Suppressor macrophage (primary cell): ENCODE measurements around the gene OR2S2.
A peak's percentile ranks its signal among the peaks of the same experiment; 100 is the strongest.
"Not testable (repeated sequence)": the region's sequence is repeated elsewhere in the genome, so short reads cannot be mapped to it uniquely, and the experiment has no call there.

ENCODE experiments used
- DNase-seq, 4 experiments: peaks; one replicate each; pipeline ENCODE4 v3.0.0-alpha.2; 2020 to 2022

The OR2S2 gene

DNA sequence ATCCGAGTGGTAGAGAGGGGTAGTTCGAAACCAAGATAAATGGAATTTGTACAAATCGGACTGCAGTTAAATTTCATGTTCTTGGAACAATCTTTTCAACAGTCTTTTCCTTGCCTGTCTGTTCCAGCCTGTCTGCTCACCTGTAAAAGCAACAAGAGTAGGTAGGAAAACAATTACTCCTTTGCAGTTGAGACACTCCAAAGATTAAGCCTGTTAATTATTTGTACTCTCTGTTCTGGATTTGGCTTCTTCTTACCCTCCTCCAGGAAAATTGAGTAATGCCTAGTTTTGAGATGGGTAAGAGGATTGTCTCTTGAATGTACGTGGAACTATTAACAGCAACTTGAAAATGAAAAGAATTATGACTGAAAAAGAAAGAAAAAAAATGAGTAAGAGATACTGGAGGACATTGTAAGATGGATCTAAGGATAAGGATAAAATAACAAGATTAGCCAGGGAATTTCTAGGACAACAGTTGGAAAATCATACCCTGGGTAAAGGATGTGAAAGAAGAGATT lies 24.3 kb downstream of the OR2S2 start:
- no peak for DNase-seq

DNA sequence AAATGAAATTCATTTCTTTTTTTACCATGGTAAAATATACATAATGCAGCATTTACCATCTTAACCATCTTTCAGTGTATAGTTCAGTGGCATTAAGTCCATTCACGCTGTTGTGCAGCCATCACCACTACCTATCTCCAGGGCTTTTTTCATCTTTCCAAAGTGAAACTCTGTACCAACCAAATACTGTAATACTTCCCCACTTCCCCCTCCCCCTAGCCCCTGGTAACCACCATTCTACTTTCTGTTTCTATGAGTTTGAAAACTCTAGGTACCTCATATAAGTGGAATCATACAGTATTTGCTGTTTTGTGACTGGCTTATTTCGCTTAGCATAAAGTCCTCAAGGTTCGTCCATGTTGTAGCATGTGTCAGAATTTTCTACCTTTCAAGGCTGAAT lies 25.2 kb downstream of the OR2S2 start:
- DNase-seq, result no peak

DNA sequence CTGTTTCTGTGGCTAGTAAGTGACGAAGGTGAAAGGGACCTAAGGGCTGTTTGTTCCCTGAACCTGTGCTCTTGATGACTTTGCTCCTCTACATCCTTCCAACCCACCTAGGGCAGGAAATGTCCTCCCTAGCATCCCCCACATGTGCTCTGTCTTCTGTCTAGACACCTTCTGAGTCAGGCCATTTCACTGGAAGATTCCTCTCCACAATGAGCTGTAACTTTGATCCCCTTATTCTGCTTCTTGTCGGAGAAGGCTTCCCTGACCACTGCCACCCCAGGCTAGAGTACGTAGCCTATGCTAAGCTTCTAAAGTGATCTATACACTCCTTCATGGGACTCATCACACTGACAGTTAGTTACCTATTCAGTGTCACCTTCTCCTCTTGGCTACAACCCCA lies 27.0 kb downstream of the OR2S2 start:
- DNase-seq, result no peak

DNA sequence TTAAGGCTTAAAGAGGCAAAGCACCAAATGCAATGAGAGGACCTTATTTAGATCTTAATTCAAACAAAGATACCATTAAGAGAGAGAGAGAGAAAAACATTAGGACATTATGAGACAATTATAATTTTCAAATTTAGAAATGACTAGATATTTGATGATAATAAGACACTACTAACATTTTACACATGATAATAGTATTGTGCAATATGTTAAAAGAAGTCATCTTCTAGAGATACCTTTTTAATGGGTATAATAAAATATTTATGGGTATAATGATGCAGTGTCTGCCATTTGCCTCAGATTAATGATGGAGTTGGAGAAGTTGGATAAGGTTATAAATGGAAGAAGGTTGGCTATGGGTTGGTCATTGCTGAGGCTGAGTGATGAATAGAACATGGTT lies 27.4 kb downstream of the OR2S2 start:
- DNase-seq, result no peak

DNA sequence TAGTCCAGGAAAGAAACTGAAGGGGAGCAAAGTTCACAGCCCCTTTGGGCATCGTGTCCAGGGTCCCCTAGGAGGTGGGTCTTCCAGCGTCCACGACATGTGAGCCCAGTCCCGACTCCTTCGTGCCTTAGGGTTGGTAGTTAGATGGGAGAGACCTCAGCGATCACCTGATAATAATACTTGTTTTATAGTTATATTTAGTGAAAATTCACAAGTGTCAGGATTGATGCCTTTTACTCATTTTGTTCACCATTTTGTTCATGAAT lies 28.6 kb downstream of the OR2S2 start:
- no peak for DNase-seq

DNA sequence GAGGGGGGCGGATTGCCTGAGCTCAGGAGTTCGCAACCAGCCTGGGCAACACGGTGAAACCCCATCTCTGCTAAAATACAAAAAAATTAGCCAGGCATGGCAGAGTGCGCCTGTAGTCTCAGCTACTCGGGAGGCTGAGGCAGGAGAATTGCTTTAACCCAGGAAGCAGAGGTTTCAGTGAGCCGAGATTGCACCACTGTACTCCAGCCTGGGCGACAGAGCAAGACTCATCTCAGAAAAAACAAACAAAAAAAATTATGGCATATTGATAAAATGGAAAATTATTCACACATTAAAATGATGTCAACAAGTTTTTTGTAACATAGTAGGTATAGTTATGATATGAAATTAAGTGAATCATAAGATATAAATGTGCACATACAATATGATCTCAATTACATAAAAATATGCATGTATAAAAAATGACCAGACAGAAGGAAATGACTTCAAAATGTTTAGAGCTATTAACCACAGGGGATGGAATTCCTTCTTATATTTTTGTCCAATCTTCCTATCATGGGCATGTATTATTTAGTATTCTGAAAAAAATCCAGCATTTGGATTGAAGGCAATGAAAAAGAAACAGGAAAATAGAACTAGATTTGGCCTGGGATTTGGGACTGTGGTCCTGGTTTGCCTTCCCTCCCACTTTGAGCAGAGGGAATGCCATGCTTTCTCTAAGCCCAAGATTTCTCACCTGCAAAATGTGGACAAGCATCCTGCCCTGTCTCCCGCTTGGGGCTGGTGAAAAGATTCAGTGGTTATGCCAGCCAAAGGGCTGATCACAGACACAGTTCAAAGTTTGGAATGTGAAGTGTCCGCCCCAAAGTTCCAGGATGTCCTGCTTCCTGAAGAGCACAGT lies 29.1 kb downstream of the OR2S2 start:
- no peak for DNase-seq

DNA sequence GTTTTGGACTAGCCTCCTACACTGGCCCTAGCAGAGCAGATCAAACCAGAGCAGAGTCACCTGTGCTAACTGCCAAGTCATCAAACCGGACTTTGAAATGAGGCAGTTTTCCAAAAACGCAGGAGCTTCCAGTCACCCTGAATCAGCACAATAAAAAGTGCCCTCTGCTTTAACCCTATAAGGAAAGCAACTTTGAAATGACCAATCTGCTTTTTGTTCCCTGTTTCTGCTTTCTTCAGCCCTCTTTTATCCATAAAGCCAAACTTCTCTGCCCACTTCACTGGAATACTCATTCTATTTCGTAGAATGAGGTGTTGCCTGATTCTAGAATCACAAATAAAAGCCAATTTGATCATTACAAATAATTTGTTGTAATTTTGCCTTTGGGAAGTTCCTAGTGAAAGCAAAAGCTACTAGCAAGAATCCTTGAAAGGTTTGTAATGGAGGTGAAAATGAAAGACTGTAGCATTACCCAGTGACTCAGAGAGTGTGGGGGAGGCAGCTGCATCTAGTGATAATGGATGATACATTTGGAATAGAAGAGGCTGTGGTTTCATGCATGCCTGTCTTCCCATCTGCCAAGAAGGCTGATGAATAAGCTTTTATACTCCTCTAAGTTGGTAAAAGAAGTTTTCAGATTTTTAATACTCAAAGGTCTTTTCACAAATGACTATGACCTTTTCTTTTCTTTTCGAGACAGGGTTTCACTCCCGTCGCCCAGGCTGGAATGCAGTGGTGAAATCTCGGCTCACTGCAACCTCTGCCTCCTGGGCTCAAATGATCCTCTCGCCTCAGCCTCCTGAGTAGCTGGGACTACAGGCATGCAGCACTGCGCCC lies 33.8 kb downstream of the OR2S2 start:
- DNase-seq, result peak in 3 of 4 experiments; percentile 29 to 44 (median 35)

DNA sequence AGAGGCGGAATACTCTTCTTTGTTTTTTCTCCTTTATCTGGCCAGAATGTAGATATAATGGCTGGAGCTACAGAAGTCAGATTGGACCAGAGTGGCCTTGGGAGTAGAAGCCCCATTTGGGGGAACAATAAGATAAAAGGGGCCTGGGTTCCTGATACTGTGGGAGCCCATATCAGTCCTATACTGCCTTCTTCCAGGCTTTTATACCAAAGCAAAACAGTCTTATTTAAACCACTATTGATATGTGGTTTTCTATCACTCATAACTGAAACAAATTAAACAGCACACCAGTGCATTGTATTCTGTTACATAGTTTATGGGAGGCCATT lies 34.4 kb downstream of the OR2S2 start:
- DNase-seq, result no peak

DNA sequence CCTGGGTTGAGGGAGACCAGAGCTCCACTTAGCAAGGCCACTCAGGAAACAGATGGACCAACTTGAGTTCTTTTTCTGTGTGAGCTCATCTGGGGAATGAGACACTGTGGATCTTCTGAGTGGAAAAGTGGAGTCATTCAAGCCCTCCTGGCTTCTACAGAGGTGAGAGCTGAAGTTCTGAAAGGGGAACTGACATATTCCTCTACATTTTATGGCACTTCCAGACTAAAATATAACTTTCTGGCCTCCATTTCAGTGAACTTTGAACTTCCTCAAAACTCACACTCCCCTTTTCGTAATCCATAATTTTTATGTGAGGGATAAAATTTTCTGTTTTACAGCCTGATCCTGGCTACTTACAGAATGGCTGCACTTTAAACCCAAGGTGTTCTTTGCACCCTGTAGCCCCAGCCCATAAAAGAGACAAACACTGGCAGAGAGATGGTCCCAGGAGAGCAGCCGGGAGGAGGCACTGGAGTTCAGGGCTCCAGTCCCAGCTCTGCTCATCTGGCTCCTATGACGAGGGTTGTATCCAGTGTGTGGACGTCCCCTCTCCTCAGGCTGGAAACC lies 37.8 kb downstream of the OR2S2 start:
- DNase-seq, result peak in 3 of 4 experiments; percentile 5 to 30 (median 21)

DNA sequence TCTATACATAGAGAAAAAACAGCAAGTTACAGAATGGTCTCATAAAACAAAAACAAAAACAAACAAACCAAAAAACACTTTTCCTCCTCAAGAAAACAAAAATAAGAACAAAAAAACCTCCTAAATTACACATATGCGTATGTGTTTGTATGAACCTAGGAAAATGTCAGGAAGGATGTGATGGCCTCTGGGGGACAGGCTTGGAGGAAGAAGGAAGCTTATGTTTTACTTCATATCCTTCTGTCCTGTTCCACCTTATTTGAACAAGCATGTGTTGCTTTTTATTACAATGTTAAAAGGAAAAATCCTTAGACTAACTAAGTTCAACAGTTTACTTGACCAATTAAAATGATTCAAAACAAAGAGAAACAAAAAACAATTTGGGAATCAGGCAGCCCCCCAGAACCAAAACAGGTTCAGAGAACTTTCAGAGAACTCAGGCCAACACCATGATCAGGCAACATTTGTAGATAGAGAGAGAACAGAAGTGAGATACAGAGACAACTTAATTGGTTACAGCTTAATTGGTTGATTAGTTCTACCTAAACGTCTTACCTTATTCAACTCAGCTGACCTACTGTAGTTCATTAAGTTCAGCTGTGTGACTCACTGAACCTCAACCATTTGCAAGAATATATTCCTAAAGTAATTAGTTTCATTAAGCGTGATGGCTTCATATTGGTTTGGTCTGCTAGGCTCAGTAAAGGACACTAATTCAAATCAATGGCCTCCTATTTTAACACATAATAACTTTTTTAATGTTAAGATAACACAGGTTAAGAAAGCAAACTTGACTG lies 38.5 kb downstream of the OR2S2 start:
- DNase-seq, result no peak

DNA sequence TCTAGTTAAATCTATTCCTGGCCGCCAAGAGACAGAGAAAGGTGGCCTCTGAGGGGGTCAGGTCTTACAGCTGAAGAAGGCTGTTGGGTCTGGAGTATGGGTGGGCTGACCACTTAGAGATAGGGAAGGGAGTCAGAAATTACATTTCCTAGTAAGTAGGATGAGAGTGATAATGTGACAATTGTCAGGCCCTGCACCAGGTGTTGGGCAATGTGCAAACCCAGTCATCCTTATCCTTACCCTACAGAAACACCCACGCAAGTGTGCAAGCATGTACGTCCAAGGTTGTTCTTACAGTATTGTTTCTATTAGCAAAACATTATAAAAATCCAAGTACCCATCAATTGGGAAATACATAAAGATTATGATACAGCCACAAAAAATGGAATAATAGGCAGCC lies 39.2 kb downstream of the OR2S2 start:
- DNase-seq, result no peak

DNA sequence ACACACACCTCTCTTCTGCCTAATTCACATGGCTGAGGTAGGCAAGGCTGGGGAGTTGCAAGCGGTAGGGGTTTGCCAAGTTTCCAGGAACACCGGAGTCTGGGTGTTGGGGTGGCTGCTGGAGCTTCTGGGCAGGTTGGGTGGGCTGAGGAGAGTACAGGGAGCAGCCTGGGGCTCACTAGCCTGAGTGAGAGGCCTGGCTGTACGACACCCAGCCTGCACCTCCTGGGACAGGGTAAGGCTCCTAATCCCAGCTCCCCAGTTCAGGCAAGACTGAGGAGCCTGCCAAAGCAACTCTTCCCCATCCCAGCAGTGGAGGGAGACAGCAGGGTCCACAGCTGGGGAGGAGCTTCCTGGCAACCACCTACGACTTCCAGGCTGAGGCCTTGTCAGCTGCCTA lies 40.7 kb downstream of the OR2S2 start:
- DNase-seq, result no peak

DNA sequence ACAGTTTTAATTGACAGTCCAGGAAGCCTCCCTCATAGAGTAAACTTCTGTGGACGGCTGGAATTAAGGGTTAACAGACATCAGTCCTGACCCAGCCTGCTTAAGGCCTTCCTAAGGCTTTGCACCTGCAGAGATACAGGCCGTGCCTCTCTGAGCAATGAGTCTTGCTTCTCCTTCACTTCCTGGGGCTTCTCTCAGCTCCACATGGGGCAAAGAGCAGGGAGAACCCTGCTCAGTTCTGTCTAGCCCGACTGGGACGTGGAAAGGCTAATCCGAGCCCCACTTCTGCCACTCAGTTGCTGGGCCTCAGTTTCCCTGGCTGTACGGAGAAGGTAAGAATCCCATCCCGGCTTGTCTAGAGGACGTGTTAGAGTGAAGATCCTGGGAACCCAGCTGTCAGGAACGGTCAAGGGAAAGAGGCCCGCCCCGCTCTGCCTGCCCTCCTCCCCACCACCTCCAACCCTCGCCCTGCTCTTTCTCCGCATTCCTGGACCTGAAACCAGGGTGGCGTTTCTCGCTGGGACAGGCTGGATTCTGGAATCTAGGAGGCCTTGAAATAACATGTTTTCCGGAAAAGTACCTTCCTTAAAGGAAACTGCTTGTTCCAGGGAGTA lies 42.2 kb downstream of the OR2S2 start:
- no peak for DNase-seq

DNA sequence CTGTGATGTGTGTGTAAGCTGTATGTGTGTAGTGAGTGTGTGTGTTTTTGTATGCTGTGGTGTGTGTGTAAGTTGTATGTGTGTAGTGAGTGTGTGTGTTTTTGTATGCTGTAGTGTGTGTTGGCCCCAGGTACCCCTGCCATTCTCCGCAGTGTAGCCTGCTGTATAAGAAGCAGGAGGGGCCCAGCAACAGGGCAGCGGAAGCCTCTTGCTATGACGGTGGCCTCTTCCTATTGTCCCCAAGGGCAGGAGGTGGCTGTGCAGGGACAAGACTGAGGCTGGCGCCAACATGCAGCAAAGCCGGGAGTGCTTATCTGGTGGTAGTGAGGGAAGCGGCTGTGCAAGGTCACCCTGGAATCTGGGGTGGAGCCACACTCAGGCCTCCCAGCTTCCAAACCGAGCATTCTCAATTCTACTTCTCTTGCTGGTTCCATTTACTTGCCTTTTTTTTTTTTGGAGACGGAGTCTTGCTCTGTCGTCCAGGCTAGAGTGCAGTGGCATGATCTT lies 43.6 kb downstream of the OR2S2 start:
- DNase-seq, result peak in 3 of 4 experiments; percentile 21 to 43 (median 30)

DNA sequence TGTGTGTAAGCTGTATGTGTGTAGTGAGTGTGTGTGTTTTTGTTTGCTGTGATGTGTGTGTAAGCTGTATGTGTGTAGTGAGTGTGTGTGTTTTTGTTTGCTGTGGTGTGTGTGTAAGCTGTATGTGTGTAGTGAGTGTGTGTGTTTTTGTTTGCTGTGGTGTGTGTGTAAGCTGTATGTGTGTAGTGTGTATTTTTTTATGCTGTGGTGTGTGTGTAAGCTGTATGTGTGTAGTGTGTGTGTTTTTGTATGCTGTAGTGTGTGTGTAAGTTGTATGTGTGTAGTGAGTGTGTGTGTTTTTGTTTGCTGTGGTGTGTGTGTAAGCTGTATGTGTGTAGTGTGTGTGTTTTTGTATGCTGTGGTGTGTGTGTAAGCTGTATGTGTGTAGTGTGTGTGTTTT lies 44.5 kb downstream of the OR2S2 start:
- not testable (repeated sequence) for DNase-seq

DNA sequence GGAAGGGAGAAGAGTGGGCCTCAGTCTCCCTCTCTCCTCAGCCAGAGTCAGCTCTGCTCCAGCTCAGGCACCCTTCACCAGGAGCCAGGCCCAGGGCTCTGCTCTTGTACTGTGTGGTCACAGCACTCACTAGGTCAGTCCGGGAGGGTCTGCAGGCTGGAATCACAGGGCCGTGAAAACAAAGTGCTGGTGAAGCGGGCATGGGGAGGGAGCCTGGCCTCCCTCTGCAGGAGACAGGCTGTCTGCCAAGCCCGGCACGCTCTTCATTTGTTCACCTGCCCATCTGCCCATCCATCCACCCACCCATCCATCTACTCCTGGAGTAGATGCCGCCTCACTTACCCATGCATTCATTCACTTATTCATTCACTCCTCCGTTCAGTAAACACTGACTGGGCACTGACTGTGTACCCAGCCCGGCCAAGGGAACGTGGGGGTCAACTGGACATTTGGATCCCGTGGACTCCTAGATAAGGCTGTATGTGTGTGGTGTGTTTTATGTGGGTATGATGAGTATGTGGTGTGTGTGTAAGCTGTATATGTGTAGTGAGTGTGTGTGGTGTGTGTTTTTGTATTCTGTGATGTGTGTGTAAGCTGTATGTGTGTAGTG lies 45.1 kb downstream of the OR2S2 start:
- DNase-seq, result no peak

DNA sequence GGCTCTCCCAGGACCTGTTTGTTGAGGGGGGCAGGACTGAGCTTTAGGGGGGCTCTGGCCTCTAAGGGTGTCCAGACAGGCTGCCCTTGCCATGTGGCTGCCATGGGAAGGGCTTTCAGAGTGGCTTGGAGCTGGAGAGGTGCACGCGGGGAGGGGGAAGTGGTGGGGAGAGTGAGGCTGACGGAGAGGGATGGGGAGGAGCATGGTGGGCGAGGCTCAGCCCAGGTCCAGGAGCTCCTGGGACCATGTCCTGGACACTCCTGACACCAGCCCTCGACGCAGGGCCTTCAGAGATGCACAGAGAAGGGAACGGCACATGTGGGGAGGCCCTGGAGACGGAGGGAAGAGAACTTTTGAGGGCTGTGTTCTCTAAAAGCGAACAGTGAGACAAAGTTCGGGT lies 46.3 kb downstream of the OR2S2 start:
- DNase-seq, result no peak

DNA sequence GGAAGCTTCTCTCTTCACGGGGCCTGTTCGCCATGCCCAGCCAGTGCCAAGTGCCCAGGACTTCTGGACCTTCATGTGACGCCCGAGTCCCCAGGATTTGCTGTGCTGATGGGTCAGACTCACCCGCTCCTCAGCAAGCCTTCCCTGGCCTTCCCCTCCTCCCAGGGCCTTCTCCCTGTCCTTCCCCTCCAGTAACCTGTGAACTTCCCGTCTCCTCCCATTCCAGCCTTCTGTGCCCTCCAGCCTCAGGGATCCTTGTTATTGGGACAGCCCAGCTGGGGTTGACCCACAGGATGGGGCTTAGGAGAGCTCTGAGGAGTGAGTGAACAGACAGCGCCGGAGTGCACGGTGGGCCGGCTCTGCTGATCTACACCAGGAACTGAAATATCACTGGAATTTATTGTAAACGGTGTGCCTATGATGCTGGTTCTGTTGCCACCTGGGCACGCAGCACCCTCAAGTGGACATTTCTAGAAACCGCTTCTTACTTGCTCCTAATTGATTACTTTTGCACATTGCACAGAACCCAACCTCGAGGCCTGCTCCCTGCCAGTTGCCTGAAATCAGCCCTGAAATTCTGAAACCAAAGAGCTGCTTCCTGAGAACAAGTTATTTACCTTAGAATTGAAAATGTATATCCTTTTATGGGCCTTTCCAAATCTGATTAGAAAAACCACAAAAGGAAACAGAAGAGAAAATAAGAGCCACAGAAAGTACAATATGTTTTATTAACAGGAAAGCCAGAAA lies 47.2 kb downstream of the OR2S2 start:
- peak; percentile 31 to 46 (median 39) for DNase-seq

DNA sequence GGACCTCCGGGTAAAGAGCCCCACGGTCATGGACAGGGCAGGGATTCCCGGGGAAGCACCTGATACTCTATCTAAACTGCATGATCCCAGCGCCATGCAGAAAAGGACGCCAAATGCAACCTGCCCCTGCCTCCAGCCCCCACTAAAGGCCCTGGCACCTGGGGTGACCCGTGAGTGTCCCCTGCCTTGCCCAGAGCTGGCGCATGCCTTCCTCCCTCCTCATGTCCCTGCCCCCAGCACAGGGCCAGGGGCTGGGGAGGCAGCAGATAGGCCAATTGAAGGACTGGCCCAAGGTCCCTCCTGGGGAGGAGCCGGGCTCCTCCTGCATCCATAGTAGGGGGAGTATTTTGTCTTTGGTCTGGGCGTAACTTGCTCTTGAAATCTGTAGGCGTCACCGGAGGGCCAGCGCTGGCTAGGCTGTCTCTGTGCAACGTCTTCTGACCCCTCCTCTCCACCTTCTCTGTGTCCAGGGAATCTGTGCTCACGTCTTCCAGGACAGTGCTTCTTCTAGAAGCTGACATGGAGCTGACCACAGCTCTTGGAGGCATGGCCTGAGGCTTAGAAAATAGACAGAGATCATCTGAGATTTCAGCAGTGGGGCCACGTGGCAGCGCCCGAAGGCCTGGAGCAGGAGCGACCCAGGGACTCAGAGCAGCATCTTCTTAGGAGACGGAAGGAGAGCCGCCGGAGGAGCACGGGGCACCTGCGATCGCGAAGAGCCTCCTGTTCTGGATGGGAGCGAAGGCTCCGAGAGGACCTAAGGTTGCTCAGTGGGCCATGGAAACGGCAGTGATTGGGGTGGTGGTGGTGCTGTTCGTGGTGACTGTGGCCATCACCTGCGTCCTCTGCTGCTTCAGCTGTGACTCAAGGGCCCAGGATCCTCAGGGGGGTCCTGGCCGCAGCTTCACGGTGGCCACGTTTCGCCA lies 48.0 kb downstream of the OR2S2 start:
- DNase-seq, result no peak

DNA sequence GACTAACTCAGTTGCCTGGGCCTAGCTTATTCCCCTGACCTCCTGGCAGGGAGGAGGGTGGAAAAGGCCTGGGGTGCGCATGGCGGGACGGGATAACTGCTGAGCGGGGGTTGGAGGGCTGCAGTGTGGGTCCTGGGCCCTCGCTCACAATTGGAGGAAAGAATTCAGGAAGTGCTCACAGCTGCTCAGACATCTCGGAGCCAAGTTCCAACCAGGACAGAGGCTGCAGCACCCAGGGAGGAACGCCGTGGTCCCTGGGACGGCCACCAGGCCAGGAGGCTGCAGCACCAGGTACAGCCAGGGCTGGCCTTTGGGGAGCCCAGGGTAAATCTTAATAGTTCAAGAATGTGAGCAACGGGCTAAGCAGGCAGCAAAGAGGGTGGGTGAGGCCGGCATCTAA lies 48.7 kb downstream of the OR2S2 start, which contains the start of gene SPAAR:
Gene SPAAR (plus strand): TSS at position 217 of the 400 bp plus-strand sequence. CDS start 974 bp downstream, outside the sequence.
- DNase-seq, result no peak
